ENCODE data around the gene PCBD2.
"Not testable (repeated sequence)": the region's sequence is repeated elsewhere in the genome, so short reads cannot be mapped to it uniquely, and the experiment has no call there.

Gene PCBD2

DNA sequence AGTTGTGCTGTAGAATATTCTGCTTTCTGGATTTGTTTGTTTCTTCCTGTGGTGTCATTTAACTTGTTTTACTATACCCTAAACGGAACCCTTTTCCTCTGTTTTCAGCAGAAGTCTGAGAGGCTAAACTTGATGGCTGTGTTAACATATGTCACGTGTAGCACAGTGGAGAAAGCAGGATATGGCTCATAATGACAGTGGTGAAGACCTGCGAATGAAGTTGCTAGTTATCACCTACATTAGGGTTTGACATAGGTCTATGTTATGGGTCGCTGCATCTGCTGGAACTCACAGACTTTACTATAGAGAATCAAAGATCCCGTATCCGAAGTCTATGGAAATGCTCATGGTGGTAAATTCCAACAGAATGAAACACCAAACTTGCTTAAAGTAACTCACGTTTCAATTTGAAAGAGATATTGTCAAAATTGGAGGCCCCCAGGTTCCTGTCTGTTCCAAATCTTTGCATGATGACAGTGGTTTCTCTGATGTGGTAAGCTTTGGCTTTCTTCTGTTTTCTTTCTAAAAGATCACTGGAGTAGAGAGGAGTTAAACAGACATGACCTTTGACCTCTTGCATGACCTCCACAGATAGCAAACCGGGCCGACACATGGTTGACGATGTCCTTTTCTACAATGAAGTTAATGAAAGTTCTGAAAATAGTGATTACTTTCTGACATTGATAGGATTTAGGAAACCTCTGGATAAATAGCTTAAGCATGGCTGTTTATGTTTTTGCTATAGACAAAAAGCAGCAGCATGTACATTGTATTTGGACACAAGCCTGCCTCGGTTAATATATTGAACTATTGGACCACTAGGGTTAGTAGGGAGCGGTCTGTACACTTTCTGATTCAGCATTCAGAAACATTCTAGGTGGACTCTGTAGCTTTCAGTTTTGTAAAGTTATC is 59.7 kb downstream of the PCBD2 start:
- no peak for DNase-seq

DNA sequence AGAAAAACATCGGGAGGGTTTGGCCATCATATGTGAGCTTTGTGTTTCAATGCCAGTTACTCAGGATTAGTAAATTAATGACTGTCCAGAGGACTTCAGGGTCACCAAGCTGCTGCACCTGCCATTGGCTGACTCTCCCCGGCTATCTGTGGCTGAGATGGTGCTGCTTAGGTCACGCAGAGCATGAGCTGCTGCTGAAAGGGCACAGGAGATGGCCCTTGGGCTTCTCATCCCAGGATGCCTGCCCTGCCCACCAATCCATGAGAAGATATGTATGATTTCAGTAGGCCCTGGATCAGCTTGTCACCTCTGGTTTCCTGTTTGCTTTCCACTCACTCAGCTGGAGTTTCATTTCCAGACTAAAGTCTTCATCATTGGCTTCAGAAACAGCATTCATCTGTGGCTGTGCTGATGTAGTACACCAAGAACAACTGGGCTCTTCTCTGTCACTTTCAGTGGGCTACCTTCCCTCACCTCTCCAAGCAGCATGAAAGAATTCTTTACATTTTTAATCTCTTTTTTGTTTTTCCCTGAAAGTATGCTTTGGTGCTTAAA is 60.4 kb downstream of the PCBD2 start:
- no peak for DNase-seq

- DNase-seq = no peak
These were observed 62.7 kb downstream of the PCBD2 start, which contains the start of gene CATSPER3 for GRCh38 chr5:134967607-134968006. TSS of gene CATSPER3 (plus strand) at chr5:134967907. CDS start at chr5:134967992, 85 bp downstream.

- no peak for DNase-seq
These were observed 63.1 kb downstream of the PCBD2 start for GRCh38 chr5:134968055-134968454.

DNA sequence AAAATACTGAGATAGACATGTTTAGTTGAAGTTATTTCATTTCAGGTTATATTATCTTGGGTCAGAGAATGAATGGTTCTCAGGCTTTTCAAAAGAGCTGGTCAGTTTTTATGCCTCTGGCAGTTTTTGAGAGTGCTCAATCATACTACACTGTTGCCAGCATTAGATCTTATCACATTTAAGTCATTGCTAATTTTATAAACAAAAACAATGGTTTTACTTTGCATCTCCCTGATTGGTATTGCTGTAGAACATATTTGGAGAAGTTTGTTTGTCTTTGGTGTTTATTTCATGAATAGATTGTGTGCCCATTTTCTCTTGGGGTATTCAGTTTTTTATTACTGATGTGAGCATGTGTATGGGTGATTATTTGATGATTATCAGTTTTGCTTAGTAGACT is 64.2 kb downstream of the PCBD2 start:
- DNase-seq = no peak

GRCh38 chr5:134975078-134975715 is 70.3 kb downstream of the PCBD2 start:
- DNase-seq = no peak

DNA sequence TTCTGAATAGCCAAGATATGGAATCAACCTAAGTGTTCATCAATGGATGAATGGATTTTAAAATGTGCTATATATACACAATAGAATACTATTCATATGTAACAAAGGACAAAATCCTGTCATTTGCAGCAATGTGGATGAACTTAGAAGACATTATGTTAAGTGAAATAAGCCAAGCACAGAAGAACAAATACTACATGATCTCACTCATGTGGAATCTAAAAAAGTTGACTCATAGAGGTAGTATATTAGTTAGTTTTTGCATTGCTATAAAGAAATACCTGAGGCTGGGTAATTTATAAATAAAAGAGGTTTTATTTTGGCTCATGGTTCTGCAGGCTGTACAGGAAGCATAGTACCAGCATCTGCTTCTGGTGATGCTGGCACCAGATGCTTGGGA is 70.9 kb downstream of the PCBD2 start:
- no peak for DNase-seq

DNA sequence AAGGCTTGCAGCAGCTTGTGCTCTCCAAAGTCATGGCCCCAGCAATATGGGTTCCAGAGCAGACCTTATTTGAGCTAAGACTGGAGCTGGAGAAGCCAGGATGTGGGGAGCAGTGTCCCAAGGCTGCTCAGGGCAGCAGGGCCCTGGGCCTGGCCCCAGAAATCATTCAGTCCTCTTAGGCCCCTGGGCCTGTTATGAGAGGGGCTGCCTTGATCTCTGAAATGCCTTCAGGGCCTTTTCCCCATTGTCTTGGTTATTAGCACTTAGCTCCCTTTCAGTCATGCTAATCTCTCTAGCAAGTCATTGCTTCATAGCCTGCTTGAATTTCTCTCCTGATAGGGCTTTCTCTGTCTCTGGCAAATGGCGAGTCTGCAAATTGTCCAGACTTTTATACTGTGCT is 71.9 kb downstream of the PCBD2 start:
- DNase-seq = no peak

DNA sequence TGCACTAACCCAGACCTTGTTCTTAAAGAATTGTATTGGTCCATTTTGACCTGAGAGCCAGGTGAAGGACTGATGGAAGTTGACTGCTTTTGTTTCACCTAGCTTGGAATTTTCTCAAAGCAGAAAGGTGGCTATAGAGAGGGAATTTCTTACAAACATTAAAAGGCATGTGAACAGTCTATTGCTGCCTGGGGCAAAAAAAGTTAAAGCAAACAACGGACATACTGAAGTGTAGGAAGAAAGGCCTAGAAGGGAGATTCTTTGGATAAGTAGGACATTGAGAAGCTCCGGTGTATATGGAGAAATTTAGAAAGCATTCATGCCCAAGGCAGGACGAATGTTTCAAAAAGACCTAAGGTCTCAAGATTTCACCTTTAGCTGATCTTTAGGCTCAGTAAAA is 74.5 kb downstream of the PCBD2 start:
- DNase-seq = no peak

DNA sequence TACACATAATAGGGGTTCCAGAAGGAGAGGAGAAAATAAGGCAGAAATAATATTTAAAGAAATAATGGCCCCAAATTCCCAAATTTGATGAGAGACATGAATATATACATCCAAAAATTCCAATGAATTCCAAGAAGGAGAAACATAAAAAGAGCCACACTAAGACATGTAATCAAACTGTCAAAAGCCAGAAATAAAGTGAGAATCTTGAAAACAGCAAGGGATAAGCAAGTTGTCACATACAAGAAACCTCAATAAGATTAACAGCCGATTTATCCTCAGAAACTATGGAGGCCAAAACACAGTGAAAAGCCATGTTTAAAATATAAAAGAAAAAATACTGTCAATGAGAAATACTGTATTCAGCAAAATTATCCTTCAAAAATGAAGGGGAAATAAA is 77.3 kb downstream of the PCBD2 start:
- no peak for DNase-seq

DNA sequence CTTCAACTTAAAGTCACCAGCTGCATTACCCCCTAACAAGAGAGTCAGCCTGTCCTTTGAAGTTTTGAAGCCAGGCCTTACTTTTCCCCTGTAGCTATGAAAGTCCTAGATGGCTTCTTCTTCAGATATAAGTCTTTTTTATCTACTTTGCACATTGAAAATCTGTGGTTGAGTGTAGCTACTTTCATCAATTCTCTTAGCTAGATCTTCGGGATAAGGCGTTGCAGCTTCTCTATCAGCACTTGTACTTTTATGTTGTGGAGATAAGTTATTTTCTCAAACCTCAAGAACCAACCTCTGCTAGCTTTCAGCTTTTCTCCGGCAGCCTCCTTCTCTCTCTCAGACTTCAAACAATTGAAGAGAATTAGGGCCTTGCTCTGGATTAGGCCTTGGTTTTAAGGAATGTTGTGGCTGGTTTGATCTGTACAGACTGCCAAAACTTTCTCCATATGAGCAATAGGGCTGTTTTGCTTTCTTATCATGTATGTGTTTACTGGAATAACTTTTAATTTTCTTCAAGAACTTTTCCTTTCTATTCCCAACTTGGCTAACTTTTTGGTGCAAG is 84.4 kb downstream of the PCBD2 start:
- DNase-seq = no peak

GRCh38 chr5:134990183-134990582 is 85.3 kb downstream of the PCBD2 start:
- not testable (repeated sequence) for DNase-seq

DNA sequence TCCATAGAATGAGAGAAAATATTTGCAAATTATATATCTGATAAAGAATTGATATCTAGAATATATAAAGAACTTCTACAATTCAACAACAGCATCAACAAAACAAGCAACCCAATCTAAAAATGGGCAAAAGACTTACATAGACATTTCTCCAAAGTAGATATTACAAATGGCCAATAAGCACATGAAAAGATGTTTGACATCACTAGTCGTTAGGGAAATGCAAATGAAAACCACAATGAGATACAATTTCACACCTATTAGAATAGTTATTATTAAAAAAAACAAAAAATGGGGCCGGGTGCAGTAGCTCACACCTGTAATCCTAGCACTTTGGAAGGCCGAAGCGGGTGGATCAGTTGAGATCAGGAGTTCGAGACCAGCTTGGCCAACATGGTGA is 87.2 kb downstream of the PCBD2 start:
- no peak for DNase-seq

- DNase-seq = no peak
These were observed 88.2 kb downstream of the PCBD2 start for GRCh38 chr5:134993161-134993560.

DNA sequence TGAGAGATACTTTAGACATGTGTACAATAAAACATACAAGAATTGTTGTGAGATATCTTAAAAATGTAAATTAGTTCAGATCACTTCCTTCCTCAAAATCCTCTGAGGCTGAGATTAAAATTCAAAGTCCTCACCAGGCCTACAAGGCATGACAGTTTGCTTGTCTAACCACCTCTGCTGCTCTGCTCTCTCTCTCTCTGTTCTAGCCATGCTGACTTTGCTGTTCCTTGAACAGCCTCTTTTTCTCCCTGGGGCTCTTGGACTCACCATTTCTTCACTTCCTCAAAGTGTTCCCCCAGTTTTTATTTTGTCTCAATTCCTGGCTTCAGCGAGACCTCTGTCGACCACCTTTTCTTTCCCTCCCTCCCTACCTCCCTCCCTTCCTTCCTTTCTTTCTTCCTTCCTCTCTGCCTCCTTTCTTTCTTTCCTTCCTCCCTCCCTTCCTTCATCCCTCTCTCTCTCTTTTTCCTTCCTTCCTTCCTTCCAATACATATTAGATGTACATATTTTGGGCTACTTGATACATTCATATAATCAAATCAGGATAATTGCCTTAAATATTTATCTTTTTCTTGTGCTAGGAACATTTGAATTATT is 89.7 kb downstream of the PCBD2 start:
- peak; percentile 1 for DNase-seq

- DNase-seq = no peak
These were observed 91.0 kb downstream of the PCBD2 start for GRCh38 chr5:134995850-134996402.

DNA sequence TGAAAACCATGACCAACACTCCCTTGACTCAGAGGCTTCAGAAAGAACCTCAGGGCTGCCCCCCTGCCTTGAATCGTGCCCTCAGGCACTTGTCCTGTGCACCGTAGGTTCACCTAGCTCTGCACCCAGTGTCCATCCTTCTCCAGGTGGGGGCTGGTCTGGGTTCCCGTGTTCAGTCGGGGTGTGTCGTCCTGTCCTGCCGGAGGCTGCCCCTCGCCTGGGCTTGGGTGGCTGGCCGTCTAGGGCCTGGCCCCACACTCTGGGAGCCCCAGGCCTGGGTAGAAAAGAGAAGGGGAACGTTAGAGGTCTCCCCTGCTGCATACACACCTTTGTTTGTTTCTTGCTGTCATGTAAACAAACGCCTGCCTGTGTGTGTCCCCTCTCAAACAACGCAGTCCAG is 92.1 kb downstream of the PCBD2 start:
- DNase-seq = no peak

DNA sequence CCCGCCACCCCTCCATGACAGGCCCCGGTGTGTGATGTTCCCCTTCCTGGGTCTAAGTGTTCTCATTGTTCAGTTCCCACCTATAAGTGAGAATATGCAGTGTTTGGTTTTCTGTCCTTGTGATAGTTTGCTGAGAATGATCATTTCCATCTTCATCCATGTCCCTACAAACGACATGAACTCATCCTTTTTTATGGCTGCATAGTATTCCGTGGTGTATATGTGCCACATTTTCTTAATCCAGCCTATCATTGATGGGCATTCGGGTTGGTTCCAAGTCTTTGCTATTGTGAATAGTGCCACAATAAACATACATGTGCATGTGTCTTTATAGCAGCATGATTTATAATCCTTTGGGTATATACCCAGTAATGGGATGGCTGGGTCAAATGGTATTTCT is 93.1 kb downstream of the PCBD2 start:
- DNase-seq = not testable (repeated sequence)

DNA sequence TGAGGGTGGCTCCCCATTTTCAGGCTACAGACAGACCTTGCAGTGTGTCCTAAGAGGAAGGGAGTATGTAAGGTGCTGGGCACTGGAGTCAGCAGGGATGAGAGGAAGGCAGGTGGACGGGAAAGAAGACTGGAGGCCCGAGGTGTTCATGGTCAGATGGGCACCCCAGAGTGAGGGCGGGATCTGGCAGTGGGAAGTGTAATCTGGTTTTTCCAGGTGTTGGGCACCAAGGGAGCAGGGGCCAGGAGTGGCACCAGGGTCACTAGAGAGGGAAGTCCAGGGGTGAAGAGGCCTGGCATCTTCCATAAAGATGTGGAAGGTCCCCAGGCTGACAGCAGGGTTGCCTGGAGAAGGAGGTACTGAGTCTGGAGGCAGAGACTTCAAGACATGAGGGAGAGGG is 99.4 kb downstream of the PCBD2 start:
- no peak for DNase-seq

DNA sequence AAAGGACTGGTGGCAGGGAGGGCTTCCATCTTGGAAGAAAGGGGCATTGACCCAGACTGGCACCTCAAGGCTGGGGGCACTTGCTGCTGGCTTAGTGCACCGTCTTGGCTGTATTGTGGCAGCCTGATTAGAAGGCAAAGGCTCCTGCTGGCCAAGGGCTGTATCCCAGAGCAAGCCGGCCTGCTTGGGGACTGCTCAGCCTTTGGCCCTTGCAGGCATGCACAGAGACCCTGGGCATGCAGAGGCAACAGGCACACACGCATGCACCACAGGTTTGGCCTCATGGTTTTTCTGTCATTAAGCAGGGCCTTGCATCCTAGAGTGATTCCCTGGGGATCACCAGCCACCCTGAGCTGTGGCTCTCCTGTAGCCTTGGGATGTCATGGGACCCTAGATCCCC is 100.1 kb downstream of the PCBD2 start:
- DNase-seq = no peak

DNA sequence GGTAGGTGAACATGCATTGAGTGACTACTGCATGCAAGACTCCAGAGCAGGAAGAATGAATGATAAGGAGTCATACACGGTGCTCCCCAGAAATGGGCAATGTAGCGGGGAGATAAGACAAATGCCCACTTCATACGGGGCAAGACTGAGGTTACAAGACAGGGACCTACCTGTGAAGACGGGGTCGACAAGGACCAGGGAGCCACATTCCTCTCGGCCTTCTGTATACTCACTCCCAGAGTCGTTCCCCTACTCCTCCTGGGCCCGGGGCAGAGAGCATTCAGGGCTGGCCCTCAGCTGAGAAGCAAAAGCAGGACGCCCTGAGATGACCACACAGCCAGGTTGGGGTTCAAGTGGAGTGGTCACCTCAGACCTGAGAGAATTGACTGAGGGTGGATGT is 102.4 kb downstream of the PCBD2 start:
- DNase-seq = no peak

DNA sequence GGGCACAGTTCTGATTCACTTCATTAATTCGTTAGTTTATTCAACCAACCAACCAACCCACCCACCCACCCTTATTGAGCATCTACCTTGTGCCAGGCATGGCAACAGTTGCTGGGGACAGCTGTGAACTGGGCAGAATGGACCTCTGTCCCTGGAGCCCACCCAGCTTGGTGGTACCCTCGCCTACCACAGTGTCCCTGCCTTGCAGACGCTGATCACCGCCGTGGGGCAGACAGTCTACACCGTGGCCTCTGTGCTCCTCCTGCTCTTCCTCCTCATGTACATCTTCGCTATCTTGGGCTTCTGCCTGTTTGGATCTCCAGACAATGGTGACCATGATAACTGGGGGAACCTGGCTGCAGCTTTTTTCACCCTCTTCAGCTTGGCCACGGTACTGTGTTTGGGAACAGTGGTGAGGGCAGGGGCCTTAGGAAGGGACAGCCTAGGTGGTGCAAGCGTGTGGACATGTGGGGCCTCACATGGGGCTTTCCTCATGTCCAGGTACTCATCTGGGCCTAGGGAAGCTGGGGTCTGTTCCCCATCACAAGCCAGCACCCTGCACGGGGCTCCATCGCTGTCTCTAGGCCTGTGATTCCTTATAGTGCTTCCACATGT is 102.9 kb downstream of the PCBD2 start:
- no peak for DNase-seq

GRCh38 chr5:135008556-135008955 is 103.6 kb downstream of the PCBD2 start:
- no peak for DNase-seq

All from inflammatory macrophage treated with lipopolysaccharide for 4 hours (primary cell).